ENCODE data around the gene VAPB. TPM values are rescaled to one million over a fixed set of nuclear protein-coding genes. Genes with fewer than 3 reads are reported as not detected.

The VAPB gene, protein sequence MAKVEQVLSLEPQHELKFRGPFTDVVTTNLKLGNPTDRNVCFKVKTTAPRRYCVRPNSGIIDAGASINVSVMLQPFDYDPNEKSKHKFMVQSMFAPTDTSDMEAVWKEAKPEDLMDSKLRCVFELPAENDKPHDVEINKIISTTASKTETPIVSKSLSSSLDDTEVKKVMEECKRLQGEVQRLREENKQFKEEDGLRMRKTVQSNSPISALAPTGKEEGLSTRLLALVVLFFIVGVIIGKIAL
- 64.7 and 65.1 TPM in 2 replicates for total RNA-seq (2021)
- long read RNA-seq, full-length matches to known transcripts, result 408 of 439 reads
- long read RNA-seq, partial matches to known transcripts, result 1 of 439 reads
- long read RNA-seq, other reads (novel, unspliced or antisense), result 30 of 439 reads

DNA sequence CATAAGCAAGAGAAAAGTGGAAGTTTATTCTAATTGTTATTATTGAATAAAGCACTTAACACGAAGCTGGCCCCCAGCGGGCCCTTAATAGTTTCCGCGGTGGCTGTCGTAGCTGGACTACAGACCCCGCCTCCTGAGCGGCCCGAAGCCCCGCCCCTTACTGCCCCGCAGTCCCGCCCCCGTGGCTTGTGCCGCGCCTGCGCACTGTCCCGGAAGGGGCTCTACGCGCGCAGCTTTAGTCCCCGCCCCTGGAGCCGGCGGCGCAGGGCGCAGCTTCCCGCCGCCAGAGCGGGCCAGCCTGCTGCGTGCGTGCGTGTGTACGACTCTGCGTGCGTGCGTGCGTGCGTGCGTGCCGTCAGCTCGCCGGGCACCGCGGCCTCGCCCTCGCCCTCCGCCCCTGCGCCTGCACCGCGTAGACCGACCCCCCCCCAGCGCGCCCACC is at the start of gene VAPB:
TSS of gene VAPB (plus strand) at position 348 of the 442 bp plus-strand sequence. CDS start 231 bp downstream, outside the sequence.
- no CpG with 5 or more reads among the region's 51 CpGs for WGBS (ENCODE audit: extremely low coverage, insufficient read length, low lambda C conversion rate)
- no peak within 1 kb of the TSS for H3K56ac ChIP-seq (ENCODE audit: insufficient read length, low read depth, low read length)
- H2BK20ac ChIP-seq (ENCODE audit: low read depth, low read length, poor library complexity, severe bottlenecking), result no peak within 1 kb of the TSS
- H3K23me2 ChIP-seq (ENCODE audit: insufficient read length, low read depth, low read length, poor library complexity, severe bottlenecking), result peaks cover 8% of the 10 kb centered on the region
- peak within 1 kb of the TSS; percentile 88 to 89 for H3K4me3 Mint-ChIP-seq
- no peak within 1 kb of the TSS for H3T11ph ChIP-seq (ENCODE audit: low read length)
- peak within 1 kb of the TSS; percentile 98 for H3K14ac ChIP-seq (ENCODE audit: insufficient read depth, low read length)
- no peak within 1 kb of the TSS for H4K5ac ChIP-seq (ENCODE audit: insufficient read length, low read depth, low read length)
- no peak within 1 kb of the TSS for H2BK12ac ChIP-seq (ENCODE audit: insufficient read length, low read depth, low read length)
- H4K20me1 ChIP-seq (ENCODE audit: control insufficient read depth, insufficient read depth, insufficient read length), result peaks cover 2% of the 10 kb centered on the region
- no peaks in the 10 kb centered on the region for H3K9me3 Mint-ChIP-seq
- H2BK120ac ChIP-seq (ENCODE audit: low read depth, low read length, poor library complexity, severe bottlenecking), result no peak within 1 kb of the TSS
- DNase-seq, result peak; percentile 93
- H3K27ac ChIP-seq (ENCODE audit: insufficient read length, low read depth, low read length), result no peak within 1 kb of the TSS
- H2AK5ac ChIP-seq (ENCODE audit: insufficient read length, low read length), result no peak within 1 kb of the TSS
- no peak within 1 kb of the TSS for H3K4ac ChIP-seq (ENCODE audit: low read depth, low read length)
- H2BK5ac ChIP-seq (ENCODE audit: insufficient read length, low read length), result no peak within 1 kb of the TSS
- H4K91ac ChIP-seq (ENCODE audit: insufficient read length, low read depth, low read length), result no peak within 1 kb of the TSS
- peaks cover 12 to 27% (median 26%) of the 10 kb centered on the region in 3 experiments for H3K36me3 Mint-ChIP-seq (ENCODE audit: insufficient read depth in 1 of 3, low read depth in 3 of 3)
- peak within 1 kb of the TSS; percentile 98 for H3K18ac ChIP-seq (ENCODE audit: insufficient read length, low read depth, low read length)
- H3K27me3 ChIP-seq (ENCODE audit: insufficient read depth, low read length), result no peaks in the 10 kb centered on the region
- peaks cover 2% of the 10 kb centered on the region; the same call in 1 of the 2 replicates for H3K4me1 ChIP-seq (ENCODE audit: insufficient read depth, low read length)
- no peak within 1 kb of the TSS for H2AFZ ChIP-seq (ENCODE audit: low read length)
- no peak within 1 kb of the TSS for H2BK15ac ChIP-seq (ENCODE audit: low read depth, low read length)
- peaks cover 3% of the 10 kb centered on the region; the same call in 1 of the 2 replicates for H3K27me3 Mint-ChIP-seq (ENCODE audit: low read depth)
- peaks cover 28% of the 10 kb centered on the region; the same call in 1 of the 2 replicates for H3K79me2 ChIP-seq (ENCODE audit: insufficient read depth, low read length)
- H3K79me1 ChIP-seq (ENCODE audit: insufficient read depth, low read depth, low read length, poor library complexity, severe bottlenecking), result peaks cover 4% of the 10 kb centered on the region
- H4K8ac ChIP-seq (replicated peaks; ENCODE audit: insufficient read length, low read depth, low read length), result no peak within 1 kb of the TSS
- H3K4me2 ChIP-seq (ENCODE audit: insufficient read depth, insufficient read length, low read length), result peak within 1 kb of the TSS; percentile 97
- H3K9ac ChIP-seq (ENCODE audit: extremely low read depth, insufficient read length, low read length), result peak within 1 kb of the TSS; percentile 95
- peak within 1 kb of the TSS; percentile 4 to 92 (median 69); a peak in 5 of 7 replicates for H3K27ac Mint-ChIP-seq
- no peaks in the 10 kb centered on the region for H3K9me3 ChIP-seq (ENCODE audit: control insufficient read depth, low read depth, low read length)
- TF ChIP-seq, protein P1, sequence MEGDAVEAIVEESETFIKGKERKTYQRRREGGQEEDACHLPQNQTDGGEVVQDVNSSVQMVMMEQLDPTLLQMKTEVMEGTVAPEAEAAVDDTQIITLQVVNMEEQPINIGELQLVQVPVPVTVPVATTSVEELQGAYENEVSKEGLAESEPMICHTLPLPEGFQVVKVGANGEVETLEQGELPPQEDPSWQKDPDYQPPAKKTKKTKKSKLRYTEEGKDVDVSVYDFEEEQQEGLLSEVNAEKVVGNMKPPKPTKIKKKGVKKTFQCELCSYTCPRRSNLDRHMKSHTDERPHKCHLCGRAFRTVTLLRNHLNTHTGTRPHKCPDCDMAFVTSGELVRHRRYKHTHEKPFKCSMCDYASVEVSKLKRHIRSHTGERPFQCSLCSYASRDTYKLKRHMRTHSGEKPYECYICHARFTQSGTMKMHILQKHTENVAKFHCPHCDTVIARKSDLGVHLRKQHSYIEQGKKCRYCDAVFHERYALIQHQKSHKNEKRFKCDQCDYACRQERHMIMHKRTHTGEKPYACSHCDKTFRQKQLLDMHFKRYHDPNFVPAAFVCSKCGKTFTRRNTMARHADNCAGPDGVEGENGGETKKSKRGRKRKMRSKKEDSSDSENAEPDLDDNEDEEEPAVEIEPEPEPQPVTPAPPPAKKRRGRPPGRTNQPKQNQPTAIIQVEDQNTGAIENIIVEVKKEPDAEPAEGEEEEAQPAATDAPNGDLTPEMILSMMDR (conservative IDR thresholded peaks at IDR 0.05), result no peak
- H3K4me1 Mint-ChIP-seq, result peaks cover 23 to 24% of the 10 kb centered on the region in 2 experiments
- H3K23ac ChIP-seq (ENCODE audit: insufficient read length, low read depth, low read length), result peak within 1 kb of the TSS; percentile 3
